GM19455 (cell line): ENCODE results near the gene RER1.

Experiments used
- ATAC-seq: cut with Tn5 transposase; IDR thresholded peaks from one replicate; pipeline ENCODE4 v1.9.1; 2021; ENCODE audit not compliant: unreplicated experiment

RER1 gene

DNA sequence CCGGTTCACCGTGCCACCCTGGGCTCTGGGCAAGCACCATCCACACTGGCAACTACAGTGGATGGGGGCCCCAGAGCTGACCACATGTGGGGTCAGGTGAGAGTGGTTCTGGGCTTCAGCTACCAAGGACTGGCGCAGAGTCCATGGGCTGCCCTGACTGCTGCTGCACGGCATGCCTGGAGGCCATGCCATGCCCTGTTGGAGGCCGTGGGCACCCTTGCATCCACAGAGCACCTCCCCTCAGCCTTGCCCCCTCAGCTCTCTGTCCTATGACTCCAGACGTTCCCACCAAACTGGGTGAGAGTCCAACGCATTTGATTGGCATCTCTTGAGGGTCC is 15.7 kb upstream of the RER1 start:
- ATAC-seq = no peak

- no peak for ATAC-seq
These were observed 15.3 kb upstream of the RER1 start for GRCh38 chr1:2376261-2376741.

GRCh38 chr1:2376931-2377672 is 14.5 kb upstream of the RER1 start:
- no peak for ATAC-seq

- ATAC-seq = no peak
These were observed 13.7 kb upstream of the RER1 start for GRCh38 chr1:2377751-2378440.

- ATAC-seq = no peak
These were observed 13.2 kb upstream of the RER1 start for GRCh38 chr1:2378441-2378851.

GRCh38 chr1:2378956-2379732 is 12.5 kb upstream of the RER1 start:
- ATAC-seq = no peak

- no peak for ATAC-seq
These were observed 11.8 kb upstream of the RER1 start for GRCh38 chr1:2379733-2380404.

GRCh38 chr1:2380816-2381591 is 10.6 kb upstream of the RER1 start:
- ATAC-seq = no peak

GRCh38 chr1:2381741-2382620 is 9.7 kb upstream of the RER1 start:
- ATAC-seq = no peak

- ATAC-seq = no peak
These were observed 8.8 kb upstream of the RER1 start for GRCh38 chr1:2382621-2383361.

DNA sequence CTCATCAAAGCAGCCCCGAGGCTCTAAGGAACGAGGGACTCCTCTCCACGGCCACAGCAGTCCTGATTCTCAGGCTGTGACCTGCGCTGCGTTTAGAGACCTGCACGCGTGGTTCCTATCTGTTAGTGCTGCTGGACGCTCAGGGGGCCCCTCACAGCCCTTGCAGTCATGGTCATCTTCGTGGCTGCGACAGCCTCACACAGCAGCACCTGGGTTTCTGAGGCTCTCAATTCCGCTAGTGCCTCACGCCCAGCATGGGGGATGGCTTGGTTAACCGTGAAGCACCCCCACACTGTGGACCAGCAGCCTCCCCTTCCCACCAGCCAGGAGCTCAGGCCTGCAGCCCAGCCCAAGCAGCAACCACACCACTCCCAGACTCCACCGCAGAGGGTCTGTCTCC is 8.1 kb upstream of the RER1 start:
- no peak for ATAC-seq

DNA sequence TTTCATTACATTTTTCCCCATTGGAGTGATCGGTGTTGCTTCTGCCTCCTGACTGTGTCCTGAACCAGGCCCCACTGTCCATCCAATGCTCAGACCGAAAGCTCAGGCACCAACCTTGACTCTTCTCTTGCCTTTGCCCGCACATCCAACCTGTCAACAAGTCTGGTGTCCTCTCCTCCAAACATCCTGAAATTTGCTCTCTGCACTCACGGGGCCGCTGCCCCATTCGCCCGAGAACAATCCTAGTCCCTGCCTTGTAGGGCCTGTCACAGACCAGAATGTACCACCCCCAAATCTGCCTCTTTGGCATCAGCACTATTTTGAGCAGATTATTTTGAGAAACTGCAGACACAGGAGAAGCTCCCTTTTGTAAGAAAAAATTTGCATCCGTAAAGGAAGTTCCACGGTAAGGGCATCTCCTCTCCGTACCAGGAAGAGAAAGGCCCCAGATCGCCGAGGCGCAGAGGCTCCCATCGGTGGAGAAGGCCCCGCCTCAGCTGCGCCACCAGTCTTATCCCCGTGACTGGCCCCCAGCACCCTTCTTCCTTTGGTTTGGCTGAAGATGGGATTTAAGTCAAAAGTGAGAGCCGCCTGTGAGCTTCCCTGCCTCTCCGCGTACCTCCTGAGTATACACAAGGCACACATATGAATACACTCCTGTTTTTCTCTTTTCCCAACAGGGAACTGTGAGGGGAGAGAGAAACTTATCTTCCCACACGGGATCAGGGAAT is 7.3 kb upstream of the RER1 start:
- no peak for ATAC-seq

GRCh38 chr1:2384941-2385481 is 6.6 kb upstream of the RER1 start:
- no peak for ATAC-seq

- no peak for ATAC-seq
These were observed 5.9 kb upstream of the RER1 start for GRCh38 chr1:2385606-2386280.

- ATAC-seq = no peak
These were observed 4.7 kb upstream of the RER1 start for GRCh38 chr1:2386636-2387611.
